Skeletal muscle satellite cell (primary cell): ENCODE data around the gene PACRG.

Experiments used
- H3K27me3 ChIP-seq: 2 replicates; pipeline ENCODE4 v1.7.0; 2013; ENCODE audit warnings: low read length; ENCODE audit not compliant: control insufficient read depth, insufficient read depth
- H3K36me3 ChIP-seq: 2 replicates; pipeline ENCODE4 v1.7.0; 2013; ENCODE audit warnings: mild to moderate bottlenecking, control low read depth, low read length; ENCODE audit not compliant: insufficient read depth
- H3K4me1 ChIP-seq: 2 replicates; pipeline ENCODE4 v1.7.0; 2013; ENCODE audit warnings: low read length; ENCODE audit not compliant: control insufficient read depth, insufficient read depth
- H3K4me2 ChIP-seq: 2 replicates; pipeline ENCODE4 v1.7.0; 2013; ENCODE audit warnings: mild to moderate bottlenecking, low read length
- H3K4me3 ChIP-seq: 2 replicates; pipeline ENCODE4 v1.7.0; 2013; ENCODE audit warnings: low read length
- H3K9ac ChIP-seq: 2 replicates; pipeline ENCODE4 v1.7.0; 2013; ENCODE audit warnings: mild to moderate bottlenecking, low read depth, low read length, moderate library complexity
- H3K9me3 ChIP-seq: replicated peaks from 2 replicates; pipeline ENCODE4 v1.7.0; 2013; ENCODE audit warnings: mild to moderate bottlenecking, control low read depth, low read length

The PACRG gene

DNA sequence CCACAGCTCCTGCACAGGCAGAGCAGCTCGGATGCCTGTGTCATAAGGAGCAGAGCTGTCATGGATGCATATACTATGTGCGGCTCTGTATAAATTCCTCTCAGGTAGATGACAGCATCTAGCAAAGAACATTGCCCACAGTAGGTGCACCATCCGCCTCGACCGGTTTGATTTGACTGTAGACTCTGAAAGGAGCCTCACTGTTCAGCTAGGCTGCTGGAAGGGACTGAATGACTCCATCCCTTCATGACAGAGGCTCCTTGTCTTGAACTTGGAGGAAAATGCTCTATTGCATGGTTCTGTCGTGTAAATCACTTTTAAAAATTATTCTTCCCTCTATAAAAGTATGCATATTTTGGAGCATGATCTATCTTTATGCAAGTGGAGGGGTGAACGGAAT is 557.9 kb downstream of the PACRG start:
- H3K9ac ChIP-seq = no peak overlapping the region
- H3K9me3 ChIP-seq = no peaks in the 10 kb centered on the region
- H3K4me1 ChIP-seq = no peaks in the 10 kb centered on the region
- no peaks in the 10 kb centered on the region for H3K36me3 ChIP-seq
- H3K4me2 ChIP-seq = no peak overlapping the region
- H3K27me3 ChIP-seq = no peaks in the 10 kb centered on the region
- no peak overlapping the region for H3K4me3 ChIP-seq

DNA sequence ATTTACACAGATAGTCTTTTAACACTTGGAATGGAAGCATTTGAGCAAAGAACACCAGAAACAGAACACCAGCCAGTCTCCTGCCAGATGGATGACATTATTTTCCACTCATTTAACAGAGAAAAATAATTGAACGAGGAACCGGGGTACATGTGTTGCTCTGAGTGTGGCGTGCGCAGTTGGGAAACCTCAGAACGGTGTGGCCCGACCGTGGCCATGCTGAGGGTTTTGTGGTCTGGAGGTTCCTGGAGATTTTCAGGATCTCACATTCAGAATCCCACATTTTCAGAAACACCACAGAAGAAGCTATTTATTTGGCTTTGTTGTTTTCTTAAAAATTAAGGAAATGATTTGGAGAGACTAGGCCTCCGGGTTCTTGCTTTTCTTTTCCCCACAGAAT is 559.9 kb downstream of the PACRG start:
- Histone ChIP-seq H3K36me3 (no peaks in the 10 kb centered on the region), H3K9ac (no peak overlapping the region), H3K9me3 (no peaks in the 10 kb centered on the region), H3K4me2 (no peak overlapping the region), H3K4me3 (no peak overlapping the region), H3K4me1 (no peaks in the 10 kb centered on the region), H3K27me3 (no peaks in the 10 kb centered on the region)

DNA sequence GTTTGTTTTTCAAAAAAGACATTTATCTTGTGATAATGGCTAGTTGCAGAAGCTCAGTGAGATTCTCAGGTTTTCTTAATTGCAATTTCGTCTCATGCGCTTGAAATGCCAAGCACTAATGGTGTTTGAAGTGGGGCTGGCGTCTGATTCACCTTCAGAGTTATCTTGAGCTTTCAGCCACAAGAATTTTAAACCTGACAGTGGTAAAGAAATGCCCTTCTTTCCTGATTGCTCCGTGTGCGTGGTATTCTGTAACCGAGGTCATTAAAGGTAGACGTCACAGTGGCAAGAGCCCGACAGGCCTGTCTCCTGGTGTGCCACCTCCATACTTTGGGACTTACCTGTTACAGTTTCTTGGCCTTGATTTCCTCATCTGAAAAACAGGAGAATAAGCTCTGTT is 560.3 kb downstream of the PACRG start:
- Histone ChIP-seq H3K9me3 (no peaks in the 10 kb centered on the region), H3K36me3 (no peaks in the 10 kb centered on the region)

DNA sequence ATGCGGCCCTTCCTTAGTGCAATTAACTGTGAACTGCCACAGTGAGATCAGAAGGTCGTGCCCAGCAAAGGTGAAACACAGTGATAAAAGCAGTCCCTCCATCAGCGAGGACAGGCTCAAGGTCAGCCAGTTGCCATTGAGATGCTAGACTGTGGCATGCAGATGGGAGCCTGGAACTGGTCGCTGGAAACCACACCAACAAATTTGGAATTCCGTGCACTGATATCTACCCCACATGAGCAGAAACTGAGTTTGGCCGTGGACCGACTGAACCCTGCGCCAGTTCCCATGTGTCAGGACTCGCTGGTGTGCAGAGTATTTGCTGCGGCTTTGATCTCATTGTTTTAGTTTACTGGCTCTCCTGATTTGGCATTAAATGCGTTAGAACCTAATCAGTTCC is 561.1 kb downstream of the PACRG start:
- Histone ChIP-seq H3K4me2 (no peak overlapping the region), H3K9me3 (no peaks in the 10 kb centered on the region)

More for the DNA sequence above, 560.3 kb downstream of the PACRG start:
- Histone ChIP-seq H3K9ac (no peak overlapping the region), H3K27me3 (no peaks in the 10 kb centered on the region), H3K4me1 (no peaks in the 10 kb centered on the region), H3K4me3 (no peak overlapping the region), H3K4me2 (no peak overlapping the region)

DNA sequence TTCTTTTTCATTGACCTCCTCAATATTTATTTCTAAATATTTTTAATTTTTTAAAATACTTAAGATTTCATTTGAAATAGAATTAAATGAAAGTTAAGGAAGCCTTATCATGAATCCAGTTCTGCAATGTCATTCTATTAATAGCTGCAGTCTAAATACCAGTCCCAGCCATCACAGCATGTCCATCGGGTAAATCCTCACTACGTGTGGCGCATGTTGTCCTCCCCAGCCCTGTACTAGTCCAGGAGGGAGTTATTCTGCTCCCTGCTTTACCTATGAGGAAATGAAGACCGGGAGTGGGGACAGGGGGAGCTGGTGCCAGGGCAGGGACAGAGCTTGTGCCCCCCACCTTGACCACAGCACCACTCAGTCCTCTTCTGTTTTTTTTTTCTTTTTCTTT is 561.7 kb downstream of the PACRG start:
- H3K27me3 ChIP-seq = no peaks in the 10 kb centered on the region
- no peak overlapping the region for H3K4me3 ChIP-seq
- H3K4me1 ChIP-seq = no peaks in the 10 kb centered on the region
- no peak overlapping the region for H3K9ac ChIP-seq
- H3K4me2 ChIP-seq = no peak overlapping the region
- no peaks in the 10 kb centered on the region for H3K36me3 ChIP-seq
- H3K9me3 ChIP-seq = no peaks in the 10 kb centered on the region

More for the DNA sequence above, 561.1 kb downstream of the PACRG start:
- H3K4me3 ChIP-seq = no peak overlapping the region
- no peaks in the 10 kb centered on the region for H3K4me1 ChIP-seq
- H3K9ac ChIP-seq = no peak overlapping the region
- no peaks in the 10 kb centered on the region for H3K27me3 ChIP-seq
- no peaks in the 10 kb centered on the region for H3K36me3 ChIP-seq

DNA sequence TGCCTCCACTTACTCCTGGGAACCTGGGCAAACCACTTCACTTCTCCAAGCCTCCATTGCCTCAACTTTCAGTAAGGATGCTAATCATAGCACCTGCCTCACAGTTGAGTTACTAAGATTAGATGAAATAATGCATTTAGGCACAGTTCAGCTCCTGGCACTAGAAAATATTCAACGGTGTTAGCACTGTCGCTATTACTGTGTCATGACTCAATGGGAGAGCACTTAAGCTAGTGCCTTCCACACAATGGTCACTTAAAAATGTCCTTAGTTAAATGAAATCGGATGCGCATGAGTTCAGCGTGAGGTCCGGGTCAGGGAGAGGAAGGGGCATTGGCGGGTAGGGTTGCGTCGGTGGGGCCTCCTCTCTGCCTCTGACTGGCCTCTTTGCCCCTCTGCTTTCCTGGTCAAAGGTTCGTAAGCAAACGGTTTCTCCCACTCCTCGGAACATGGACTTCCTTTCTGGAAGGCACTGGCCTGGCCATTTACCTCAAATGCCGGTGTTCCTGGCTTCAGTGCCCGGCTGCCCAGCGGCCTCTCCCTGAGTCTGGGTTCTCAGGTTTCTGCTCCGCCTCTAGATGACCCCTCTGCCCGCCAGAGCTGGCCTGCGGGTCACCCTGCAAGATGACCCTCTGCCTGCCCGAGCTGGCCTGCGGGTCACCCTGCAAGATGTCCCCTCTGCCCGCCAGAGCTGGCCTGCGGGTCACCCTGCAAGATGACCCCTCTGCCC is 562.9 kb downstream of the PACRG start:
- Histone ChIP-seq H3K36me3 (no peaks in the 10 kb centered on the region), H3K27me3 (no peaks in the 10 kb centered on the region), H3K4me3 (no peak overlapping the region), H3K4me2 (no peak overlapping the region), H3K4me1 (no peaks in the 10 kb centered on the region), H3K9me3 (no peaks in the 10 kb centered on the region), H3K9ac (no peak overlapping the region)

DNA sequence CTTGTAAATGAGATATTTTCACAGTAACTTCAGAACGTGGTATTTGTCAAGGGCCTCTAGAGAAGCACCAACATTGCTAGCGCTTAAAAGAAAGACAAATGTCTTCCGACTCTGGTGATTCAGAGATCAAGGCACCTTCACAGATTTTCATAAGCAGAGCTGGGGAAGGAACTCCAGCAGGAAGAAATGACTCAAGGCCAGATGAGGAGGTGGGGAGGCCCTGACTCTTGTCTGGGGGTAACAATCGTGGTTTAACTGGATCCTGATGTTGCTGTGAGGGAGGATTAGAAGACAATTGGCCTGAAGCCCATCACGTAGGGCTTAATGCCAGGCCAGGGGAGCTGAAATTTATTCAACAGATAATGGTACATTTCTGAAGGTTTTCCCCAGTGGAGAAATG is 563.8 kb downstream of the PACRG start:
- Histone ChIP-seq H3K4me1 (no peaks in the 10 kb centered on the region), H3K4me2 (no peak overlapping the region), H3K27me3 (no peaks in the 10 kb centered on the region), H3K9me3 (no peaks in the 10 kb centered on the region), H3K36me3 (no peaks in the 10 kb centered on the region), H3K9ac (no peak overlapping the region), H3K4me3 (no peak overlapping the region)

DNA sequence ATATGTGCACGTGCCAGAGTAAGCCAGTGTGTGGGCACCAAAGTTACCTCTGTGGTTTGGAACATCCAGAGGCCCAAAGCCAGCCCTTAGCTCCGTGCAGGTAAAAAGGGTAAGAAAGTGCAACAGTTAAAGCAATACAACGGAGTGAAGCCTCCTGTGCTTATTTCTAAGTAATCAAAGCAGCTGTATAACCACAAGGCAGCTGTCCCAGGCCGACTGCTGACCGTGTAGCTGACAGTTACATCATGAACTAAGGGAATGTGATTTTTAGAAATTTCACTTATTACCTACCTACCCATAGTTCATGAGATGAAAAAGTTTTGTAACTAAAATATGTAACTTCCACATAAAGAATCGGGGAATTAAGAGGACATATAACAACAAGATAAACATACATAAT is 565.5 kb downstream of the PACRG start:
- no peak overlapping the region for H3K4me2 ChIP-seq
- H3K4me1 ChIP-seq = peaks cover 3% of the 10 kb centered on the region
- no peak overlapping the region for H3K4me3 ChIP-seq
- no peaks in the 10 kb centered on the region for H3K27me3 ChIP-seq
- no peaks in the 10 kb centered on the region for H3K36me3 ChIP-seq
- no peaks in the 10 kb centered on the region for H3K9me3 ChIP-seq
- H3K9ac ChIP-seq = no peak overlapping the region

DNA sequence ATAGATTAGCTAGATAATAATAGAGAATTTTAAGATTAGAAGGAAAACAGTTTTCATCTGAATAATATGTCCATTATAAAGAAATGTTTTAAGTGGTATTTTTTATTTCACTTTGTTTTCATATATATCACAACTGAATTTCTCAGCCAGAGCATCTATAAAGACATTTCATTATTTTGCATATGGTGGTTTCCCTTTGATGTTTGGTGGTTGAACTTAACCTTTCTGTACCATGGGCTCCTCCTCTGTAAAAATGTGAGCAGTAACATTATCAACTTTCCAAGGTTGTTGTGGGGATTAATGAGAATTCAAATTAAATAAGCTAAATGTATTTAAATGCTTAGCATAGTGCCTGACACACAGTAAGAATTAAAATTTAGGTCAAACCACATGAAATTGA is 567.0 kb downstream of the PACRG start:
- Histone ChIP-seq H3K4me3 (no peak overlapping the region), H3K9ac (no peak overlapping the region), H3K9me3 (no peaks in the 10 kb centered on the region), H3K27me3 (no peaks in the 10 kb centered on the region), H3K4me1 (peaks cover 3% of the 10 kb centered on the region), H3K4me2 (no peak overlapping the region), H3K36me3 (no peaks in the 10 kb centered on the region)

DNA sequence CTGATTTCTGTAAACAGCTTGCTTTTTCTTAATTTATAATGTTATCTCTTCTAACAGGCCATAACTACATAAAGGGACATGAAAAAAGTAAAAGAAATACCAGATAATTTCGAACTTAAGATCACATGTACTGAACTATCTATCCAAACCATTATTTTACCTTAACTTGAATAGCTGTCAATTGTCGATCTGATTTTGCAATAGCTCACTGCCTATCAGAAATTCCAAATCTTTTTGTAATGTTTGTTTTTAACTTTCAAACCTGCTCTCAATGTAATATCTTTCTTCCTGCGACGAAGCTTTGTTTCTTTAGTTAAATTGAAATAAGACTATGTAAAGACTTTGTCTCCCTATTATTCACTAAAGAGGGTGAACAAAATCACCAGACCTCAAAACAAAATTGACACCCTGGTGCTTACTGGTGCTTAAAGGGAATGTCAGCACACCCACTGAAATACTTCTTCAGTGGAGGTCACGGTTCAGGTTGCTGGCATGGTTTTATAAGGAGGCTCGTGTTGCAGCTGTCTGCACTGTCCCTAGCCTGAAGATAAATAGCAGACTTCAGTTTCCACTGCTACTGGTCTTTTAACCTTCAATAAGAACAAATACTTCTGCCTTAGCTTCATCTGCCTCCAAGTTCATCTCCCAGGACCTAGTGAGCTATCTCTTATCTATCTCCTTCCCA is 569.2 kb downstream of the PACRG start:
- Histone ChIP-seq H3K4me1 (peaks cover 3% of the 10 kb centered on the region), H3K9ac (no peak overlapping the region), H3K36me3 (no peaks in the 10 kb centered on the region), H3K27me3 (peaks cover 2% of the 10 kb centered on the region), H3K4me2 (no peak overlapping the region), H3K9me3 (no peaks in the 10 kb centered on the region), H3K4me3 (no peak overlapping the region)

DNA sequence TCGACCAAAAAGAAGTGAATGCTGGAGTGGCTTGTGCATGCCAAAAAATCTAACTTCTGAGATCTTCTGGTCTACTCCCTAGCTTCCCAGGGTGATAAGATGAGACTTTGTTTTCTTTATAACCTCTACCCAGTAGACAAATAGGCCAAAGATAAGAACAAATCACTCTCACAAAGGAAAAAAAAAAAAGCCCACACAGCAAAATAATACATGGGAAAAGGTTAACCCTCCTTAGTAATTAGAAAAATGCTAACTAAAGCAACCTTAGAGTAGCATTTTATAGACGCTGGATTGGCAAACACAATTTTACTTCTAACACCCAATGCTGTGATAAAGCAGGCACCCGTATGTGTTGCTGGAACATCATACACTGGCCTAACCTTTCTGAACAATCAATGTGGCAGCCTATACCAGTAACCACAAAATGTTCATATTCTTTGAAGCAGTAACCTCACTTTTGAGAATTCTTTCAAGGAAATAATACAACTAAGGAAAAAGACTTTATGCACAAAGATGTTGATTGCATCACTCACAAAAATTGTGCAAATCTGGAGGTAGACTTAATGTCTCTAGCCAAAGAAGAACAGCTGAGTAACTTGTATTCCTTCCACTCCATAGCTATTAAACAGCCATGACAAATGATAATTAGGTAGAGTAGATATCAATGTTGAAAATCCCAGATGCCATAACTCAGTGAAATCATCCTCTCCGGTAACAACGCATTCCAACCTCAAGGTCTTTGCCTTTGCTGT is 570.5 kb downstream of the PACRG start:
- Histone ChIP-seq H3K4me3 (no peak overlapping the region), H3K36me3 (no peaks in the 10 kb centered on the region), H3K9me3 (no peaks in the 10 kb centered on the region), H3K4me1 (peaks cover 3% of the 10 kb centered on the region), H3K4me2 (no peak overlapping the region), H3K9ac (no peak overlapping the region), H3K27me3 (peaks cover 2% of the 10 kb centered on the region)
